ENCODE measurements around the gene GDPD3.

GDPD3 gene

DNA sequence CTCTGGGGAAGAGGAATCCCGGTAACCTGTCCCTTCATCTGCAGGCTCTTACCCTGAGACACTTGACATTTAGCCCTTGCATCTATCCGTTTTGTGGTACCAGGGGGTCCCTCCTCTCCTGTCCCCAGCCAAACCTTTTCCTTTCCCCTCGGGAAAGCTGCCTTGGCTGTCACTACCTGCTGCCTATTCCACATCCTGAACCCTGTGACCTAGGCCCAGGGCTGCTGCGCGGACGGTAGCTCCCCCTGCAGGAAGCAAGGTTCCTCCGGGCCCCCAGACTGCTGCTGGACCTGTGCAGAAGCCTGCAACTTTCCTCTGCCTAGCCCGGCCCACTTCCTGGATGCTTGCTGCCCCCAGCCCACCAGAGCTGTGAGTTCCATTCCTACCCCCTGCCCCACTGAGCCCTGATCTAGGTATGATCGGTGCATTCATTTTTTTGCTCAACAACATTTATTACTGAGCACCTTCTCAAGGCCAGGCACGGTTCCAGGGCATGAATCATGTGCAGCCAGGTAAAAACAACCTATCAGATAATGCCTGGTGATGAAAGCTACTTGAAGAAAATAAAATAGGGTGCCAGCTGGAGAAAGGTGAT is 58.3 kb downstream of the GDPD3 start:
- no peak for DNase-seq (ENCODE audit: low read depth)

All from HS-27A (cell line).